Measurements from ENCODE around the gene DCLRE1A. TPM values are rescaled to one million over a fixed set of nuclear protein-coding genes. Genes with fewer than 3 reads are reported as not detected.

Gene DCLRE1A
- total and polyA plus RNA-seq, 2 of the 13 experiments (the other 11 are each of a cell fraction or from before 2014, with no cell fraction given), result 6.2 to 19.6 TPM

DNA sequence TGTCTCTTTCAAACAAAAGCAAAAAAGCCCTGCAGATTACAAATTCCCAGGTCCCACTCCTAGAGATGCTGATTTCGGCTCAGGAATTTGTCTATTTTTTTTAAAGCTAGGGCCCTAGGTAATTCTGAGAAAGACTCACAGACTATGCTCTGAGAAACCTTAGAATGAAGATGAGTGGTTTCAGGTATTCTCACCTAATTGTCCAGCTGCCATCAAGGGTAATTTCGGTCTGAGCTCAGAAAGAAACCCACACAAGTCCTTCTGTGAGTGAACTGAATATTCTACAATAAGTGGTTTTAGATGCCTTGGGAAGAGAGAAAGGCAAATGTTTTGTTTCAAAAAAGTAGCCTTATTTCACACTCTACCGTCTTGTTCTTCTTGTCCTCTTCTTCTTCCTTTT lies 45.7 kb downstream of the DCLRE1A start (continued):
- no peak for TF ChIP-seq PHB2 (IDR thresholded peaks at IDR 0.05; ENCODE audit: partially characterized antibody)
- TF ChIP-seq ZNF350 (CRISPR knock-in tag; IDR thresholded peaks at IDR 0.05; ENCODE audit: borderline replicate concordance, low read depth), result no peak
- TF ChIP-seq SIX4 (CRISPR knock-in tag; IDR thresholded peaks at IDR 0.05), result no peak
- TF ChIP-seq ZKSCAN5 (CRISPR knock-in tag; IDR thresholded peaks at IDR 0.05), result no peak

- in situ Hi-C loops (cut with HindIII; ENCODE audit: extremely low pct_ligation_motif_present, low pct_unique_long_range_greater_than_20kb), result no loop called here
- POLR2A ChIA-PET, result no interaction called here
- intact Hi-C loops (cut with micrococcal nuclease; ENCODE audit: unreplicated experiment), result no loop called here
These were observed 47.4 kb downstream of the DCLRE1A start for GRCh38 chr10:113806503-113806902.

More at GRCh38 chr10:113806503-113806902, 47.4 kb downstream of the DCLRE1A start:
- Histone ChIP-seq H3K9me3 (ENCODE audit: low read length) (no peaks in the 10 kb centered on the region), H3K27ac (ENCODE audit: extremely low read length, insufficient read depth, low read length) (no peak overlapping the region), H4K20me1 (ENCODE audit: insufficient read depth, low read length) (no peaks in the 10 kb centered on the region), H3K4me1 (ENCODE audit: insufficient read depth, low read length) (no peaks in the 10 kb centered on the region), H3K27me3 (ENCODE audit: control insufficient read depth in 1 of 2, insufficient read depth in 2 of 2, low read length in 2 of 2) (peaks cover 0 to 16% of the 10 kb centered on the region in 2 experiments; a peak in 2 of 5 replicates), H3K9ac (ENCODE audit: insufficient read depth, low read depth, low read length) (no peak overlapping the region), H3K79me2 (ENCODE audit: insufficient read depth, low read length) (no peaks in the 10 kb centered on the region), H3K4me2 (ENCODE audit: low read depth, low read length) (no peak overlapping the region), H2AFZ (ENCODE audit: low read length) (no peak overlapping the region), H3K4me3 (replicated peaks in 1 of 3; ENCODE audit: insufficient read depth in 1 of 3, low read depth in 2 of 3, low read length in 3 of 3) (no peak overlapping the region), H3K36me3 (replicated peaks in 1 of 2; ENCODE audit: control insufficient read depth in 1 of 2, insufficient read depth in 2 of 2, low read length in 2 of 2) (no peaks in the 10 kb centered on the region)
- no TSS peak for BruUV-seq (replicated peaks)
- no peak for FAIRE-seq
- DNase-seq (ENCODE audit: low spot score), result no peak
- no peak for ATAC-seq
- CTCF ChIA-PET (ENCODE audit: low intra/inter-chr PET ratio, low total read pairs), result no interaction called here
- WGBS (ENCODE audit: low lambda C conversion rate), result 41% methylated on average over 4 of the region's 4 CpGs
- no peak for TF ChIP-seq ZNF879 (CRISPR knock-in tag; IDR thresholded peaks at IDR 0.05)
- no peak for TF ChIP-seq SRF (IDR thresholded peaks at IDR 0.05; ENCODE audit: low read depth, low read length)
- no peak for TF ChIP-seq RELA (CRISPR knock-in tag; IDR thresholded peaks at IDR 0.05)
- TF ChIP-seq ISX (CRISPR knock-in tag; conservative IDR thresholded peaks at IDR 0.05), result no peak
- TF ChIP-seq EZH2 (conservative IDR thresholded peaks at IDR 0.05; ENCODE audit: low read depth, low read length), result no peak
- TF ChIP-seq SMC3 (IDR thresholded peaks at IDR 0.05; ENCODE audit: low read length), result no peak
- TF ChIP-seq, protein P1, sequence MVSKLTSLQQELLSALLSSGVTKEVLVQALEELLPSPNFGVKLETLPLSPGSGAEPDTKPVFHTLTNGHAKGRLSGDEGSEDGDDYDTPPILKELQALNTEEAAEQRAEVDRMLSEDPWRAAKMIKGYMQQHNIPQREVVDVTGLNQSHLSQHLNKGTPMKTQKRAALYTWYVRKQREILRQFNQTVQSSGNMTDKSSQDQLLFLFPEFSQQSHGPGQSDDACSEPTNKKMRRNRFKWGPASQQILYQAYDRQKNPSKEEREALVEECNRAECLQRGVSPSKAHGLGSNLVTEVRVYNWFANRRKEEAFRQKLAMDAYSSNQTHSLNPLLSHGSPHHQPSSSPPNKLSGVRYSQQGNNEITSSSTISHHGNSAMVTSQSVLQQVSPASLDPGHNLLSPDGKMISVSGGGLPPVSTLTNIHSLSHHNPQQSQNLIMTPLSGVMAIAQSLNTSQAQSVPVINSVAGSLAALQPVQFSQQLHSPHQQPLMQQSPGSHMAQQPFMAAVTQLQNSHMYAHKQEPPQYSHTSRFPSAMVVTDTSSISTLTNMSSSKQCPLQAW (CRISPR knock-in tag; IDR thresholded peaks at IDR 0.05), result no peak
- no peak for TF ChIP-seq MTF1 (CRISPR knock-in tag; IDR thresholded peaks at IDR 0.05)
- TF ChIP-seq KDM3A (CRISPR knock-in tag; IDR thresholded peaks at IDR 0.05; ENCODE audit: low read depth), result no peak
- no peak for TF ChIP-seq ZSCAN29 (CRISPR knock-in tag; conservative IDR thresholded peaks at IDR 0.05)
- no peak for TF ChIP-seq LRRFIP1 (CRISPR knock-in tag; conservative IDR thresholded peaks at IDR 0.05)
- no peak for TF ChIP-seq FOXC1 (CRISPR knock-in tag; IDR thresholded peaks at IDR 0.05; ENCODE audit: borderline replicate concordance)
